HepG2 (cell line): ENCODE results near the gene NAE1. TPM values are rescaled to one million over a fixed set of nuclear protein-coding genes. Genes with fewer than 3 reads are reported as not detected.

ENCODE experiments used
- ATM ChIP-seq: fragments of 450-650 bp; IDR thresholded peaks from 2 replicates; pipeline ENCODE4 v1.7.1; 2017; ENCODE audit warnings: mild to moderate bottlenecking, borderline replicate concordance
- BORCS8-MEF2B ChIP-seq: sonication (generic); formaldehyde crosslinking; IDR thresholded peaks from 2 replicates; pipeline ENCODE4 v1.8.0; 2022; ENCODE audit warnings: mild to moderate bottlenecking, missing genetic modification reagents
- FOXC1 ChIP-seq: sonication (generic); formaldehyde crosslinking; IDR thresholded peaks from 2 replicates; pipeline ENCODE4 v1.8.0; 2022; ENCODE audit warnings: mild to moderate bottlenecking, missing genetic modification reagents, borderline replicate concordance
- HNRNPLL ChIP-seq: fragments of 200-400 bp; formaldehyde crosslinking; IDR thresholded peaks from 2 replicates; pipeline ENCODE4 v1.6.1; 2017; ENCODE audit warnings: mild to moderate bottlenecking, low read depth, low read length; ENCODE audit not compliant: poor library complexity, severe bottlenecking
- HOXD1 ChIP-seq: sonication (generic); formaldehyde crosslinking; IDR thresholded peaks from 2 replicates; pipeline ENCODE4 v1.5.0; 2020; ENCODE audit warnings: missing genetic modification reagents
- JUNB ChIP-seq: sonication (generic); formaldehyde crosslinking; IDR thresholded peaks from 2 replicates; pipeline ENCODE4 v1.8.0; 2022; ENCODE audit warnings: missing genetic modification reagents, mild to moderate bottlenecking, borderline replicate concordance
- NFRKB ChIP-seq: fragments of 450-650 bp; IDR thresholded peaks from 2 replicates; pipeline ENCODE4 v1.6.1; 2017
- NFYC ChIP-seq: IDR thresholded peaks from 2 replicates; pipeline ENCODE4 v1.6.1; 2016; ENCODE audit warnings: missing genetic modification reagents, missing compliant biosample characterization
- PLRG1 ChIP-seq: fragments of 450-650 bp; conservative IDR thresholded peaks from 2 replicates; pipeline ENCODE4 v1.6.1; 2016
- RELA ChIP-seq: sonication (generic); formaldehyde crosslinking; IDR thresholded peaks from 2 replicates; pipeline ENCODE4 v1.4.0; 2020; ENCODE audit warnings: missing genetic modification reagents
- SMAD9 ChIP-seq: sonication (generic); formaldehyde crosslinking; IDR thresholded peaks from 2 replicates; pipeline ENCODE4 v1.5.1; 2020; ENCODE audit warnings: mild to moderate bottlenecking, missing genetic modification reagents
- TCF7L2 ChIP-seq: IDR thresholded peaks from 2 replicates; pipeline ENCODE4 v1.6.1; 2011; ENCODE audit warnings: mild to moderate bottlenecking, low read depth, low read length, moderate library complexity
- ZBTB21 ChIP-seq: sonication (generic); formaldehyde crosslinking; IDR thresholded peaks from 2 replicates; pipeline ENCODE4 v1.4.0; 2020; ENCODE audit warnings: missing genetic modification reagents
- ZNF678 ChIP-seq: sonication (generic); formaldehyde crosslinking; IDR thresholded peaks from 2 replicates; pipeline ENCODE4 v1.4.0; 2020; ENCODE audit warnings: mild to moderate bottlenecking, missing genetic modification reagents
- polyA plus RNA-seq, 8 experiments: library from polyadenylated mRNA; depleted of rRNA in 3 of 8; stranded (reverse) in 7 of 8; unstranded in 1 of 8; fragments of >200 nt; fragmentation: Illumina TruSeq in 4 of 8; extraction: Trizol in 4 of 8; gene quantifications; 2 replicates each; pipeline versions ENCODE4 v1.2.1 to v1.2.3, GENCODE V29; 2011 to 2016; ENCODE audit warnings: low read depth in 4 of 8, missing spikeins in 1 of 8, mixed read lengths in 1 of 8; ENCODE audit not compliant: insufficient read depth in 1 of 8
- total RNA-seq, 5 experiments: library from RNA; depleted of rRNA; stranded (reverse); fragments of >200 nt; fragmentation: Illumina TruSeq; extraction: Trizol; gene quantifications; 2 replicates each; pipeline ENCODE4 v1.2.3, GENCODE V29; 2016; ENCODE audit warnings: low read depth in 1 of 5
- TF ChIP-seq, protein P1 (sequence below): sonication (generic); formaldehyde crosslinking; IDR thresholded peaks from 2 replicates; pipeline ENCODE4 v1.5.0; 2020; ENCODE audit warnings: missing genetic modification reagents, mild to moderate bottlenecking, borderline replicate concordance
- TF ChIP-seq, protein P2 (sequence below), 2 experiments: fragments of 450-650 bp in 1 of 2; sonication (generic) in 1 of 2; formaldehyde crosslinking; IDR thresholded peaks; 2 replicates each; pipeline versions ENCODE4 v1.5.0 to v1.8.0; 2020 to 2022; ENCODE audit warnings: mild to moderate bottlenecking in 1 of 2, missing genetic modification reagents in 1 of 2
- TF ChIP-seq, protein P3 (sequence below): sonication (generic); formaldehyde crosslinking; IDR thresholded peaks from 2 replicates; pipeline ENCODE4 v1.5.0; 2020; ENCODE audit warnings: missing genetic modification reagents
- TF ChIP-seq, protein P4 (sequence below): sonication (generic); formaldehyde crosslinking; IDR thresholded peaks from 2 replicates; pipeline ENCODE4 v1.5.1; 2020; ENCODE audit warnings: mild to moderate bottlenecking, moderate library complexity, missing genetic modification reagents
- TF ChIP-seq, protein P5 (sequence below): sonication (generic); formaldehyde crosslinking; IDR thresholded peaks from 2 replicates; pipeline ENCODE4 v1.4.0; 2020; ENCODE audit warnings: missing genetic modification reagents, mild to moderate bottlenecking, borderline replicate concordance

Gene NAE1
- total and polyA plus RNA-seq, 2 of the 13 experiments (the other 11 are each of a cell fraction or from before 2014, with no cell fraction given): 95.7 to 206 TPM

DNA sequence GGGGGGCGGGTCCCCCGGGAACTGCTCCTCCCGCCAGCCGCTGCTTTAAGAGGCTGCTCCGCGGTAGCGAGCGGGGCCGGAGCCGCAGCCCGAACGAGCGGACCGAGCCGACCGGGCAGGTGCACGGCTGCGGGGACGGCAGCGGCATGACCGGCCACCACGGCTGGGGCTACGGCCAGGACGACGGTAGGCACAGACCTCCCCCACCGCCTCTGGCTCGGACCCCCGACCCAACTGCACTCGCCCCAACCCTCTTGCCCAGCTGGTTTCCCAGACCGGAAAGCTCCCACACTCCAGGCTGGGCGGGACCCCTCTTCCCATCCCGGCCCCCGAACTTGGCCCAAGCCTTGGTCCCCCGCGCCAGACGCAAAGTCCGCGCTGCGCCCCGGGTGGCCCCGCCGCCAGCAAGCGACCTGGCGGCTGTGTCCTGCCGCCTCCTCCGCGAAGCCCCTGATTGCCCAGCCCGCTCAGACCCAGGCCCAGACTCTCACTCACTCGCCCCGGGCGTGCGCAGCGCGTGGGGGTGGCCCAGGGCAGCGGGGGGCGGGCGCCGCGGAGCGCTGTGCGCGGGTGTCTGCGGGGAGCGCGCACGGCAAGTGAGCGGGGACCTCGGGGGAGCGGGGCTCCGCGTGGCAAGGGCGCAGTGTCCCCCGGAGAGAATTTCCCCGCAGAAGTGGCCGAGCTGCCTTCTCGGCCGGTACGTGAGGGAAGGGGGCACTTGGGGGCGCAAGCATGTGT lies 13.7 kb upstream of the NAE1 start, which contains the start of gene CA7 (continued):
- TF ChIP-seq, protein P1, sequence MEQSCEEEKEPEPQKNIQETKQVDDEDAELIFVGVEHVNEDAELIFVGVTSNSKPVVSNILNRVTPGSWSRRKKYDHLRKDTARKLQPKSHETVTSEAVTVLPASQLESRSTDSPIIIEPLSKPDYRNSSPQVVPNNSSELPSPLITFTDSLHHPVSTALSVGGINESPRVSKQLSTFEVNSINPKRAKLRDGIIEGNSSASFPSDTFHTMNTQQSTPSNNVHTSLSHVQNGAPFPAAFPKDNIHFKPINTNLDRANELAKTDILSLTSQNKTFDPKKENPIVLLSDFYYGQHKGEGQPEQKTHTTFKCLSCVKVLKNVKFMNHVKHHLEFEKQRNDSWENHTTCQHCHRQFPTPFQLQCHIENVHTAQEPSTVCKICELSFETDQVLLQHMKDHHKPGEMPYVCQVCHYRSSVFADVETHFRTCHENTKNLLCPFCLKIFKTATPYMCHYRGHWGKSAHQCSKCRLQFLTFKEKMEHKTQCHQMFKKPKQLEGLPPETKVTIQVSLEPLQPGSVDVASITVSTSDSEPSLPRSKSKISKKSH (CRISPR knock-in tag): no peak
- TF ChIP-seq SMAD9 (CRISPR knock-in tag): no peak
- TF ChIP-seq, protein P2, sequence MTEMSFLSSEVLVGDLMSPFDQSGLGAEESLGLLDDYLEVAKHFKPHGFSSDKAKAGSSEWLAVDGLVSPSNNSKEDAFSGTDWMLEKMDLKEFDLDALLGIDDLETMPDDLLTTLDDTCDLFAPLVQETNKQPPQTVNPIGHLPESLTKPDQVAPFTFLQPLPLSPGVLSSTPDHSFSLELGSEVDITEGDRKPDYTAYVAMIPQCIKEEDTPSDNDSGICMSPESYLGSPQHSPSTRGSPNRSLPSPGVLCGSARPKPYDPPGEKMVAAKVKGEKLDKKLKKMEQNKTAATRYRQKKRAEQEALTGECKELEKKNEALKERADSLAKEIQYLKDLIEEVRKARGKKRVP (CRISPR knock-in tag; IDR thresholded peaks at IDR 0.05): no peak
- no peak for TF ChIP-seq ZNF678 (CRISPR knock-in tag)
- no peak for TF ChIP-seq ZBTB21 (CRISPR knock-in tag)
- no peak for TF ChIP-seq NFYC
- peak; percentile 52 for TF ChIP-seq HNRNPLL
- TF ChIP-seq BORCS8-MEF2B (CRISPR knock-in tag): 0 out of 2 replicates have a peak, but pooled peaks have one; percentile 11
- no peak for TF ChIP-seq RELA
- no peak for TF ChIP-seq HOXD1 (CRISPR knock-in tag)
- no peak for TF ChIP-seq JUNB (CRISPR knock-in tag)
- TF ChIP-seq FOXC1 (CRISPR knock-in tag): no peak
- TF ChIP-seq NFRKB: no peak
- TF ChIP-seq PLRG1: no peak
- TF ChIP-seq TCF7L2: no peak
- TF ChIP-seq, protein P3, sequence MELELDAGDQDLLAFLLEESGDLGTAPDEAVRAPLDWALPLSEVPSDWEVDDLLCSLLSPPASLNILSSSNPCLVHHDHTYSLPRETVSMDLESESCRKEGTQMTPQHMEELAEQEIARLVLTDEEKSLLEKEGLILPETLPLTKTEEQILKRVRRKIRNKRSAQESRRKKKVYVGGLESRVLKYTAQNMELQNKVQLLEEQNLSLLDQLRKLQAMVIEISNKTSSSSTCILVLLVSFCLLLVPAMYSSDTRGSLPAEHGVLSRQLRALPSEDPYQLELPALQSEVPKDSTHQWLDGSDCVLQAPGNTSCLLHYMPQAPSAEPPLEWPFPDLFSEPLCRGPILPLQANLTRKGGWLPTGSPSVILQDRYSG (CRISPR knock-in tag): no peak
- TF ChIP-seq, protein P4, sequence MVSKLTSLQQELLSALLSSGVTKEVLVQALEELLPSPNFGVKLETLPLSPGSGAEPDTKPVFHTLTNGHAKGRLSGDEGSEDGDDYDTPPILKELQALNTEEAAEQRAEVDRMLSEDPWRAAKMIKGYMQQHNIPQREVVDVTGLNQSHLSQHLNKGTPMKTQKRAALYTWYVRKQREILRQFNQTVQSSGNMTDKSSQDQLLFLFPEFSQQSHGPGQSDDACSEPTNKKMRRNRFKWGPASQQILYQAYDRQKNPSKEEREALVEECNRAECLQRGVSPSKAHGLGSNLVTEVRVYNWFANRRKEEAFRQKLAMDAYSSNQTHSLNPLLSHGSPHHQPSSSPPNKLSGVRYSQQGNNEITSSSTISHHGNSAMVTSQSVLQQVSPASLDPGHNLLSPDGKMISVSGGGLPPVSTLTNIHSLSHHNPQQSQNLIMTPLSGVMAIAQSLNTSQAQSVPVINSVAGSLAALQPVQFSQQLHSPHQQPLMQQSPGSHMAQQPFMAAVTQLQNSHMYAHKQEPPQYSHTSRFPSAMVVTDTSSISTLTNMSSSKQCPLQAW (CRISPR knock-in tag): no peak
- TF ChIP-seq, protein P5, sequence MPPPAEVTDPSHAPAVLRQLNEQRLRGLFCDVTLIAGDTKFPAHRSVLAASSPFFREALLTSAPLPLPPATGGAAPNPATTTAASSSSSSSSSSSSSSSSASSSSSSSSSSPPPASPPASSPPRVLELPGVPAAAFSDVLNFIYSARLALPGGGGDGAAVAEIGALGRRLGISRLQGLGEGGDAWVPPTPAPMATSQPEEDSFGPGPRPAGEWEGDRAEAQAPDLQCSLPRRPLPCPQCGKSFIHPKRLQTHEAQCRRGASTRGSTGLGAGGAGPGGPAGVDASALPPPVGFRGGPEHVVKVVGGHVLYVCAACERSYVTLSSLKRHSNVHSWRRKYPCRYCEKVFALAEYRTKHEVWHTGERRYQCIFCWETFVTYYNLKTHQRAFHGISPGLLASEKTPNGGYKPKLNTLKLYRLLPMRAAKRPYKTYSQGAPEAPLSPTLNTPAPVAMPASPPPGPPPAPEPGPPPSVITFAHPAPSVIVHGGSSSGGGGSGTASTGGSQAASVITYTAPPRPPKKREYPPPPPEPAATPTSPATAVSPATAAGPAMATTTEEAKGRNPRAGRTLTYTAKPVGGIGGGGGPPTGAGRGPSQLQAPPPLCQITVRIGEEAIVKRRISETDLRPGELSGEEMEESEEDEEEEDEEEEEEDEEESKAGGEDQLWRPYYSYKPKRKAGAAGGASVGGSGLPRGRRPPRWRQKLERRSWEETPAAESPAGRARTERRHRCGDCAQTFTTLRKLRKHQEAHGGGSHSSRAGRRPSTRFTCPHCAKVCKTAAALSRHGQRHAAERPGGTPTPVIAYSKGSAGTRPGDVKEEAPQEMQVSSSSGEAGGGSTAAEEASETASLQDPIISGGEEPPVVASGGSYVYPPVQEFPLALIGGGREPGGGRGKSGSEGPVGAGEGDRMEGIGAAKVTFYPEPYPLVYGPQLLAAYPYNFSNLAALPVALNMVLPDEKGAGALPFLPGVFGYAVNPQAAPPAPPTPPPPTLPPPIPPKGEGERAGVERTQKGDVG (CRISPR knock-in tag): no peak
- no peak for TF ChIP-seq ATM
